GM23338 (cell line): ENCODE results near the gene SYK. TPM values are rescaled to one million over a fixed set of nuclear protein-coding genes. Genes with fewer than 3 reads are reported as not detected.

ENCODE experiments used
- ATAC-seq: fragments of 200-7000 bp; cut with Tn5 transposase; 3 replicates; pipeline ENCODE4 v1.9.1; 2020
- DNase-seq: peaks from one replicate; pipeline ENCODE4 v3.0.0-alpha.2; 2015; ENCODE audit warnings: low spot score
- H2AFZ ChIP-seq: fragments of 200-600 bp; sonication (generic); 2 replicates; pipeline ENCODE4 v1.8.0; 2016; ENCODE audit warnings: antibody characterized with exemption, mild to moderate bottlenecking, moderate library complexity
- H3F3A ChIP-seq: fragments of 200-600 bp; sonication (generic); replicated peaks from 2 replicates; pipeline ENCODE4 v1.8.0; 2017; ENCODE audit warnings: antibody characterized with exemption, mixed run types, low read depth
- H3K27ac ChIP-seq: fragments of 200-600 bp; sonication (generic); 2 replicates; pipeline ENCODE4 v1.6.1; 2016; ENCODE audit warnings: low read depth
- H3K27me3 ChIP-seq: fragments of 200-600 bp; sonication (generic); 2 replicates; pipeline ENCODE4 v1.8.0; 2016; ENCODE audit warnings: mild to moderate bottlenecking, mixed run types, moderate library complexity; ENCODE audit not compliant: insufficient read depth
- H3K36me3 ChIP-seq: fragments of 200-600 bp; sonication (generic); 2 replicates; pipeline ENCODE4 v1.8.0; 2016; ENCODE audit warnings: mild to moderate bottlenecking; ENCODE audit not compliant: insufficient read depth
- H3K4me1 ChIP-seq: fragments of 200-600 bp; sonication (generic); 2 replicates; pipeline ENCODE4 v1.8.0; 2016; ENCODE audit warnings: mild to moderate bottlenecking, moderate library complexity; ENCODE audit not compliant: insufficient read depth
- H3K4me2 ChIP-seq: fragments of 200-600 bp; sonication (generic); 2 replicates; pipeline ENCODE4 v1.7.1; 2017; ENCODE audit warnings: mixed run types
- H3K4me3 ChIP-seq: fragments of 200-600 bp; sonication (generic); 2 replicates; pipeline ENCODE4 v1.6.1; 2016; ENCODE audit warnings: mixed run types
- H3K79me2 ChIP-seq: fragments of 200-600 bp; sonication (generic); replicated peaks from 2 replicates; pipeline ENCODE4 v1.8.0; 2017; ENCODE audit warnings: mild to moderate bottlenecking; ENCODE audit not compliant: insufficient read depth
- H3K9me2 ChIP-seq: fragments of 200-600 bp; sonication (generic); 2 replicates; pipeline ENCODE4 v1.8.0; 2017; ENCODE audit not compliant: insufficient read depth
- H4K20me1 ChIP-seq: fragments of 200-600 bp; sonication (generic); replicated peaks from 2 replicates; pipeline ENCODE4 v1.8.0; 2017; ENCODE audit warnings: mild to moderate bottlenecking; ENCODE audit not compliant: insufficient read depth
- H3K27ac Mint-ChIP-seq: 2 replicates; pipeline ENCODE4 v1.8.0; 2020; ENCODE audit warnings: inconsistent platforms, mild to moderate bottlenecking, moderate library complexity, mixed read lengths
- H3K27me3 Mint-ChIP-seq: 3 replicates; pipeline ENCODE4 v1.8.0; 2022; ENCODE audit warnings: low read depth, mild to moderate bottlenecking, moderate library complexity, mixed read lengths, inconsistent platforms; ENCODE audit not compliant: insufficient read depth, poor library complexity
- H3K36me3 Mint-ChIP-seq: 3 replicates; pipeline ENCODE4 v1.8.0; 2021; ENCODE audit warnings: low read depth, mild to moderate bottlenecking, inconsistent platforms, moderate library complexity, mixed read lengths
- H3K4me1 Mint-ChIP-seq: 3 replicates; pipeline ENCODE4 v1.8.0; 2020; ENCODE audit warnings: mild to moderate bottlenecking, inconsistent platforms, mixed read lengths
- H3K4me3 Mint-ChIP-seq: 3 replicates; pipeline ENCODE4 v1.8.0; 2021; ENCODE audit warnings: moderate library complexity, mild to moderate bottlenecking, inconsistent platforms, mixed read lengths
- H3K9me3 Mint-ChIP-seq: 3 replicates; pipeline ENCODE4 v1.8.0; 2020; ENCODE audit warnings: moderate library complexity, mild to moderate bottlenecking, inconsistent platforms, mixed read lengths
- CREB1 ChIP-seq: fragments of 250-450 bp; sonication (Bioruptor Pico); IDR thresholded peaks from 2 replicates; pipeline ENCODE4 v1.5.0; 2020; ENCODE audit warnings: low read depth, mild to moderate bottlenecking, moderate library complexity
- CTCF ChIP-seq, 2 experiments: fragments of 200-600 bp in 1 of 2; sonication (generic) in 1 of 2; conservative IDR thresholded peaks; 2 replicates each; pipeline versions ENCODE4 v1.5.1 to v1.6.1; 2016 to 2017; ENCODE audit warnings: antibody characterized with exemption in 2 of 2, low read depth in 2 of 2, mild to moderate bottlenecking in 2 of 2, moderate library complexity in 1 of 2
- ETS1 ChIP-seq: IDR thresholded peaks from 2 replicates; pipeline ENCODE4 v1.6.1; 2016; ENCODE audit warnings: antibody characterized with exemption
- EZH2 ChIP-seq: fragments of 200-600 bp; sonication (generic); IDR thresholded peaks from one replicate; pipeline ENCODE4 v1.8.0; 2017; ENCODE audit warnings: antibody characterized with exemption, mild to moderate bottlenecking, low read depth; ENCODE audit not compliant: unreplicated experiment
- EZH2phosphoT487 ChIP-seq: fragments of 200-600 bp; sonication (generic); IDR thresholded peaks from one replicate; pipeline ENCODE4 v1.8.1; 2018; ENCODE audit warnings: antibody characterized with exemption; ENCODE audit not compliant: unreplicated experiment
- JUNB ChIP-seq: IDR thresholded peaks from one replicate; pipeline ENCODE4 v1.6.1; 2016; ENCODE audit warnings: antibody characterized with exemption; ENCODE audit not compliant: unreplicated experiment
- NANOG ChIP-seq: IDR thresholded peaks from 2 replicates; pipeline ENCODE4 v1.6.1; 2016; ENCODE audit warnings: antibody characterized with exemption, borderline replicate concordance
- POLR2AphosphoS5 ChIP-seq: IDR thresholded peaks from 2 replicates; pipeline ENCODE4 v1.6.1; 2016; ENCODE audit warnings: antibody characterized with exemption, low read depth
- REST ChIP-seq: IDR thresholded peaks from one replicate; pipeline ENCODE4 v1.6.1; 2018; ENCODE audit warnings: antibody characterized with exemption; ENCODE audit not compliant: unreplicated experiment
- STAT1 ChIP-seq: IDR thresholded peaks from one replicate; pipeline ENCODE4 v1.6.1; 2016; ENCODE audit warnings: antibody characterized with exemption; ENCODE audit not compliant: unreplicated experiment
- ZNF114 ChIP-seq: fragments of 250-450 bp; sonication (Bioruptor Pico); IDR thresholded peaks from 2 replicates; pipeline ENCODE4 v1.5.0; 2020; ENCODE audit warnings: mild to moderate bottlenecking, moderate library complexity
- ZNF331 ChIP-seq: fragments of 250-450 bp; sonication (Bioruptor Pico); IDR thresholded peaks from 2 replicates; pipeline ENCODE4 v1.5.0; 2020; ENCODE audit warnings: low read depth, mild to moderate bottlenecking, moderate library complexity
- ZNF462 ChIP-seq: fragments of 250-450 bp; sonication (Bioruptor Pico); IDR thresholded peaks from 2 replicates; pipeline ENCODE4 v1.5.0; 2020; ENCODE audit warnings: mild to moderate bottlenecking, moderate library complexity
- polyA plus RNA-seq: library from polyadenylated mRNA; unstranded; fragments of >200 nt; fragmentation: Nextera tagmentation; extraction: Ambion mirVana; gene quantifications from 2 replicates; pipeline ENCODE4 v1.2.1, GENCODE V29; 2016
- total RNA-seq: library from RNA; depleted of rRNA; stranded (reverse); fragments of >200 nt; shearing (Covaris generic); gene quantifications from 2 replicates; pipeline ENCODE4 v1.2.3, GENCODE V29; 2014

SYK gene
- total and polyA plus RNA-seq, 2 experiments from 2014 or later = 1.5 to 5.8 TPM

GRCh38 chr9:90842176-90842777 lies 40.7 kb downstream of the SYK start:
- no peak for ATAC-seq
- H3K9me3 Mint-ChIP-seq = no peaks in the 10 kb centered on the region

More at GRCh38 chr9:90842176-90842777, 40.7 kb downstream of the SYK start:
- Histone ChIP-seq H3K4me3 (no peak overlapping the region), H2AFZ (no peak overlapping the region), H3K27ac (no peak overlapping the region), H3K4me1 (no peaks in the 10 kb centered on the region), H3K27me3 (no peaks in the 10 kb centered on the region), H3K36me3 (no peaks in the 10 kb centered on the region), H3F3A (peaks cover 16% of the 10 kb centered on the region), H3K4me2 (no peak overlapping the region), H4K20me1 (no peaks in the 10 kb centered on the region), H3K9me2 (peaks cover 11% of the 10 kb centered on the region), H3K79me2 (no peaks in the 10 kb centered on the region)
- Mint-ChIP-seq H3K4me3 (no peak overlapping the region), H3K36me3 (no peaks in the 10 kb centered on the region), H3K4me1 (no peaks in the 10 kb centered on the region), H3K27ac (no peak overlapping the region), H3K27me3 (peaks cover 2% of the 10 kb centered on the region)
- TF ChIP-seq JUNB (no peak), NANOG (no peak), REST (no peak), ZNF114 (no peak), ZNF462 (no peak), EZH2 (no peak), ETS1 (no peak), CREB1 (no peak), CTCF (conservative IDR thresholded peaks at IDR 0.05; ENCODE audit: low read depth in 2 of 2) (no peak), STAT1 (no peak), EZH2phosphoT487 (no peak), ZNF331 (CRISPR knock-in tag) (no peak), POLR2AphosphoS5 (no peak)
- no peak for DNase-seq
